ENCODE measurements around the gene TP63. TPM values are rescaled to one million over a fixed set of nuclear protein-coding genes. Genes with fewer than 3 reads are reported as not detected.

The TP63 gene
- total and polyA plus RNA-seq, 2 experiments from 2014 or later = not detected

DNA sequence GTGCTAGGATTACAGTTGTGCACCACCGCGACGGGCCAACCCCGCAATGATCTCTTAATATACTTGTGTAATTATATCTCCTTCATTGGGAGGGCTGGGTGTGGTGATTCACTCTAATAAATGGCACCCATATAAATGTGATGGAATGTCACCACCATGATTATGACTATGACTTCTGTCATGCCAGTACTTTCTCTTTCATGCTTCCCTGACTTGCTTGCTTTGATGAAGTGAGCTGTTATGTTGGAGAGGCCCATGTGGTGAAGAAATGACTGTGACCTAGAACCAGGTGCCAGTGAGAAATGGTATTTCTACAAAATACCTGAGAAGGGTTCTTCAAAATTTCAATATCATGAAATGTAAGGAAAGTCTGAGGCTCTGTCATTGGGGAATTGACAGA is 24.4 kb upstream of the TP63 start:
- H3K4me3 ChIP-seq = no peak overlapping the region
- peaks cover 4% of the 10 kb centered on the region; the same call in 2 of the 3 replicates for H3K9me3 Mint-ChIP-seq
- peaks cover 1% of the 10 kb centered on the region for H3K27me3 Mint-ChIP-seq (ENCODE audit: insufficient read depth, low read depth, poor library complexity)
- TF ChIP-seq JUNB (IDR thresholded peaks at IDR 0.05; ENCODE audit: unreplicated experiment) (no peak), CREB1 (CRISPR knock-in tag; IDR thresholded peaks at IDR 0.05; ENCODE audit: low read depth) (no peak), ZNF331 (CRISPR knock-in tag; IDR thresholded peaks at IDR 0.05; ENCODE audit: low read depth) (no peak), EZH2phosphoT487 (IDR thresholded peaks at IDR 0.05; ENCODE audit: unreplicated experiment) (no peak), EZH2 (IDR thresholded peaks at IDR 0.05; ENCODE audit: low read depth, unreplicated experiment) (no peak), STAT1 (IDR thresholded peaks at IDR 0.05; ENCODE audit: unreplicated experiment) (no peak), NANOG (IDR thresholded peaks at IDR 0.05; ENCODE audit: borderline replicate concordance) (no peak), POLR2AphosphoS5 (IDR thresholded peaks at IDR 0.05; ENCODE audit: low read depth) (no peak), CTCF (conservative IDR thresholded peaks at IDR 0.05; ENCODE audit: low read depth in 2 of 2) (no peak), ZNF114 (CRISPR knock-in tag; IDR thresholded peaks at IDR 0.05) (no peak)
- TF ChIP-seq, protein P1, sequence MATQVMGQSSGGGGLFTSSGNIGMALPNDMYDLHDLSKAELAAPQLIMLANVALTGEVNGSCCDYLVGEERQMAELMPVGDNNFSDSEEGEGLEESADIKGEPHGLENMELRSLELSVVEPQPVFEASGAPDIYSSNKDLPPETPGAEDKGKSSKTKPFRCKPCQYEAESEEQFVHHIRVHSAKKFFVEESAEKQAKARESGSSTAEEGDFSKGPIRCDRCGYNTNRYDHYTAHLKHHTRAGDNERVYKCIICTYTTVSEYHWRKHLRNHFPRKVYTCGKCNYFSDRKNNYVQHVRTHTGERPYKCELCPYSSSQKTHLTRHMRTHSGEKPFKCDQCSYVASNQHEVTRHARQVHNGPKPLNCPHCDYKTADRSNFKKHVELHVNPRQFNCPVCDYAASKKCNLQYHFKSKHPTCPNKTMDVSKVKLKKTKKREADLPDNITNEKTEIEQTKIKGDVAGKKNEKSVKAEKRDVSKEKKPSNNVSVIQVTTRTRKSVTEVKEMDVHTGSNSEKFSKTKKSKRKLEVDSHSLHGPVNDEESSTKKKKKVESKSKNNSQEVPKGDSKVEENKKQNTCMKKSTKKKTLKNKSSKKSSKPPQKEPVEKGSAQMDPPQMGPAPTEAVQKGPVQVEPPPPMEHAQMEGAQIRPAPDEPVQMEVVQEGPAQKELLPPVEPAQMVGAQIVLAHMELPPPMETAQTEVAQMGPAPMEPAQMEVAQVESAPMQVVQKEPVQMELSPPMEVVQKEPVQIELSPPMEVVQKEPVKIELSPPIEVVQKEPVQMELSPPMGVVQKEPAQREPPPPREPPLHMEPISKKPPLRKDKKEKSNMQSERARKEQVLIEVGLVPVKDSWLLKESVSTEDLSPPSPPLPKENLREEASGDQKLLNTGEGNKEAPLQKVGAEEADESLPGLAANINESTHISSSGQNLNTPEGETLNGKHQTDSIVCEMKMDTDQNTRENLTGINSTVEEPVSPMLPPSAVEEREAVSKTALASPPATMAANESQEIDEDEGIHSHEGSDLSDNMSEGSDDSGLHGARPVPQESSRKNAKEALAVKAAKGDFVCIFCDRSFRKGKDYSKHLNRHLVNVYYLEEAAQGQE (IDR thresholded peaks at IDR 0.05; ENCODE audit: unreplicated experiment) = no peak
- TF ChIP-seq, protein P2, sequence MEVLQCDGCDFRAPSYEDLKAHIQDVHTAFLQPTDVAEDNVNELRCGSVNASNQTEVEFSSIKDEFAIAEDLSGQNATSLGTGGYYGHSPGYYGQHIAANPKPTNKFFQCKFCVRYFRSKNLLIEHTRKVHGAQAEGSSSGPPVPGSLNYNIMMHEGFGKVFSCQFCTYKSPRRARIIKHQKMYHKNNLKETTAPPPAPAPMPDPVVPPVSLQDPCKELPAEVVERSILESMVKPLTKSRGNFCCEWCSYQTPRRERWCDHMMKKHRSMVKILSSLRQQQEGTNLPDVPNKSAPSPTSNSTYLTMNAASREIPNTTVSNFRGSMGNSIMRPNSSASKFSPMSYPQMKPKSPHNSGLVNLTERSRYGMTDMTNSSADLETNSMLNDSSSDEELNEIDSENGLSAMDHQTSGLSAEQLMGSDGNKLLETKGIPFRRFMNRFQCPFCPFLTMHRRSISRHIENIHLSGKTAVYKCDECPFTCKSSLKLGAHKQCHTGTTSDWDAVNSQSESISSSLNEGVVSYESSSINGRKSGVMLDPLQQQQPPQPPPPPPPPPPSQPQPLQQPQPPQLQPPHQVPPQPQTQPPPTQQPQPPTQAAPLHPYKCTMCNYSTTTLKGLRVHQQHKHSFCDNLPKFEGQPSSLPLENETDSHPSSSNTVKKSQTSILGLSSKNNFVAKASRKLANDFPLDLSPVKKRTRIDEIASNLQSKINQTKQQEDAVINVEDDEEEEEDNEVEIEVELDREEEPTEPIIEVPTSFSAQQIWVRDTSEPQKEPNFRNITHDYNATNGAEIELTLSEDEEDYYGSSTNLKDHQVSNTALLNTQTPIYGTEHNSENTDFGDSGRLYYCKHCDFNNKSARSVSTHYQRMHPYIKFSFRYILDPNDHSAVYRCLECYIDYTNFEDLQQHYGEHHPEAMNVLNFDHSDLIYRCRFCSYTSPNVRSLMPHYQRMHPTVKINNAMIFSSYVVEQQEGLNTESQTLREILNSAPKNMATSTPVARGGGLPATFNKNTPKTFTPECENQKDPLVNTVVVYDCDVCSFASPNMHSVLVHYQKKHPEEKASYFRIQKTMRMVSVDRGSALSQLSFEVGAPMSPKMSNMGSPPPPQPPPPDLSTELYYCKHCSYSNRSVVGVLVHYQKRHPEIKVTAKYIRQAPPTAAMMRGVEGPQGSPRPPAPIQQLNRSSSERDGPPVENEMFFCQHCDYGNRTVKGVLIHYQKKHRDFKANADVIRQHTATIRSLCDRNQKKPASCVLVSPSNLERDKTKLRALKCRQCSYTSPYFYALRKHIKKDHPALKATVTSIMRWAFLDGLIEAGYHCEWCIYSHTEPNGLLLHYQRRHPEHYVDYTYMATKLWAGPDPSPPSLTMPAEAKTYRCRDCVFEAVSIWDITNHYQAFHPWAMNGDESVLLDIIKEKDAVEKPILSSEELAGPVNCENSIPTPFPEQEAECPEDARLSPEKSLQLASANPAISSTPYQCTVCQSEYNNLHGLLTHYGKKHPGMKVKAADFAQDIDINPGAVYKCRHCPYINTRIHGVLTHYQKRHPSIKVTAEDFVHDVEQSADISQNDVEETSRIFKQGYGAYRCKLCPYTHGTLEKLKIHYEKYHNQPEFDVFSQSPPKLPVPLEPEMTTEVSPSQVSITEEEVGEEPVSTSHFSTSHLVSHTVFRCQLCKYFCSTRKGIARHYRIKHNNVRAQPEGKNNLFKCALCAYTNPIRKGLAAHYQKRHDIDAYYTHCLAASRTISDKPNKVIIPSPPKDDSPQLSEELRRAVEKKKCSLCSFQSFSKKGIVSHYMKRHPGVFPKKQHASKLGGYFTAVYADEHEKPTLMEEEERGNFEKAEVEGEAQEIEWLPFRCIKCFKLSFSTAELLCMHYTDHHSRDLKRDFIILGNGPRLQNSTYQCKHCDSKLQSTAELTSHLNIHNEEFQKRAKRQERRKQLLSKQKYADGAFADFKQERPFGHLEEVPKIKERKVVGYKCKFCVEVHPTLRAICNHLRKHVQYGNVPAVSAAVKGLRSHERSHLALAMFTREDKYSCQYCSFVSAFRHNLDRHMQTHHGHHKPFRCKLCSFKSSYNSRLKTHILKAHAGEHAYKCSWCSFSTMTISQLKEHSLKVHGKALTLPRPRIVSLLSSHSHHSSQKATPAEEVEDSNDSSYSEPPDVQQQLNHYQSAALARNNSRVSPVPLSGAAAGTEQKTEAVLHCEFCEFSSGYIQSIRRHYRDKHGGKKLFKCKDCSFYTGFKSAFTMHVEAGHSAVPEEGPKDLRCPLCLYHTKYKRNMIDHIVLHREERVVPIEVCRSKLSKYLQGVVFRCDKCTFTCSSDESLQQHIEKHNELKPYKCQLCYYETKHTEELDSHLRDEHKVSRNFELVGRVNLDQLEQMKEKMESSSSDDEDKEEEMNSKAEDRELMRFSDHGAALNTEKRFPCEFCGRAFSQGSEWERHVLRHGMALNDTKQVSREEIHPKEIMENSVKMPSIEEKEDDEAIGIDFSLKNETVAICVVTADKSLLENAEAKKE (CRISPR knock-in tag; IDR thresholded peaks at IDR 0.05) = no peak
- TF ChIP-seq, protein P3, sequence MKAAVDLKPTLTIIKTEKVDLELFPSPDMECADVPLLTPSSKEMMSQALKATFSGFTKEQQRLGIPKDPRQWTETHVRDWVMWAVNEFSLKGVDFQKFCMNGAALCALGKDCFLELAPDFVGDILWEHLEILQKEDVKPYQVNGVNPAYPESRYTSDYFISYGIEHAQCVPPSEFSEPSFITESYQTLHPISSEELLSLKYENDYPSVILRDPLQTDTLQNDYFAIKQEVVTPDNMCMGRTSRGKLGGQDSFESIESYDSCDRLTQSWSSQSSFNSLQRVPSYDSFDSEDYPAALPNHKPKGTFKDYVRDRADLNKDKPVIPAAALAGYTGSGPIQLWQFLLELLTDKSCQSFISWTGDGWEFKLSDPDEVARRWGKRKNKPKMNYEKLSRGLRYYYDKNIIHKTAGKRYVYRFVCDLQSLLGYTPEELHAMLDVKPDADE (IDR thresholded peaks at IDR 0.05) = no peak
- H3K4me3 Mint-ChIP-seq = no peak overlapping the region
- ATAC-seq = no peak
- H3K4me1 Mint-ChIP-seq = no peaks in the 10 kb centered on the region
- DNase-seq (ENCODE audit: low spot score) = no peak
- no peaks in the 10 kb centered on the region for H3K79me2 ChIP-seq (replicated peaks; ENCODE audit: insufficient read depth)
- H4K20me1 ChIP-seq (replicated peaks; ENCODE audit: insufficient read depth) = no peaks in the 10 kb centered on the region
- no peaks in the 10 kb centered on the region for H3K27me3 ChIP-seq (ENCODE audit: insufficient read depth)
- H3K36me3 Mint-ChIP-seq (ENCODE audit: low read depth) = no peaks in the 10 kb centered on the region; the same call in 2 of the 3 replicates
- H3F3A ChIP-seq (replicated peaks; ENCODE audit: low read depth) = no peaks in the 10 kb centered on the region
- H3K36me3 ChIP-seq (ENCODE audit: insufficient read depth) = no peaks in the 10 kb centered on the region
- H3K4me2 ChIP-seq = no peak overlapping the region
- no peak overlapping the region for H2AFZ ChIP-seq
- no peaks in the 10 kb centered on the region for H3K9me2 ChIP-seq (ENCODE audit: insufficient read depth)
- H3K27ac ChIP-seq (ENCODE audit: low read depth) = no peak overlapping the region
- no peaks in the 10 kb centered on the region for H3K4me1 ChIP-seq (ENCODE audit: insufficient read depth)
- H3K27ac Mint-ChIP-seq = no peak overlapping the region

Data from GM23338 (cell line).